GM19467 (cell line): Measurements from ENCODE around the gene EIF2AK2.
A peak's percentile ranks its signal among the peaks of the same experiment; 100 is the strongest.
"Not testable (repeated sequence)": the region's sequence is repeated elsewhere in the genome, so short reads cannot be mapped to it uniquely, and the experiment has no call there.

Experiments
- ATAC-seq: cut with Tn5 transposase; IDR thresholded peaks from one replicate; pipeline ENCODE4 v1.9.1; 2021; ENCODE audit warnings: mild to moderate bottlenecking, moderate library complexity; ENCODE audit not compliant: unreplicated experiment

Gene EIF2AK2

DNA sequence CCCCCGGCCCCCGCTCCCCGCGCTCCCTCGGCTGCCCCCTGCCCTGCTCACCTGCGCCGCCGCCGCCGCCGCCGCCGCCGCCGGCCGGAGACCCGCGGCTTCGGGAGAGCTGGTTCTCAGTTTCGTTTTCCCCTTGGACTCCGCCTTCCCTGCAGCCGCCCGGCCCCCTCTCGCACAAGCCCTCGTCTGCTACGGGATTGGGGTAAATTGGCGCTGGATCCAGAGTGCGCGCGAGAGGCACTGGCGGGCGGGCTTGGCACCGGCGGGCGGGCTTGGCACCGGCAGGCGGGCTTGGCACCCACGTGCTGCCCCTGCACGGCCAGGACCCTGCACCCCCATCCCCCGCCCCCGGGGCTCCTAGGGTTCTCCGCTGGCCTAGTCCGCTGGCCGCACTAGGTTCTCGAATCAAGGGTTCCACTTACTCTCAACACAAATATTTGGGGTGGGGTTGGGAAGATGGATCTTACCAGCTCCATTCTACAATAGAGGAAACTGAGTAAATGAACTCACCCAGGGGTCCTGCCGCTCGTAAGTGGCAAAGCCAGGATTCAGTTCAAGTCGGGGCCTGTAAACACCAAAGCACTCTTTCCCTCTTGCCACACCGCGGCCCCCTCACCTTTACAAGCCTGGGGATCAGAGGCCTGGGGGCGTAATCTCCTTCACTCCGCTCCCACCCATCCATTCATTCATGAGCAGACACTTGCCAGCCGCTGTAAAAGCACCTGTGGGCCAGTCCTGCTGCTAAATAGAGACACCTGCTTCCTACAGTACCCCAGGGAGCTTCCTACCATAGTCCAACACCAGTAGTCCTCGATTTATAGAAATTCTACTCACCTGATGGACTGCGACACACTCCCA is at the start of gene EIF2AK2:
Gene EIF2AK2, minus strand, starts transcription at position 124 of the 858 bp plus-strand sequence. CDS start 9,174 bp downstream, outside the sequence.
- ATAC-seq = peak; percentile 87

GRCh38 chr2:37205689-37206341 is 49.0 kb upstream of the EIF2AK2 start:
- no peak for ATAC-seq

GRCh38 chr2:37205071-37205661 is 48.4 kb upstream of the EIF2AK2 start:
- not testable (repeated sequence) for ATAC-seq

DNA sequence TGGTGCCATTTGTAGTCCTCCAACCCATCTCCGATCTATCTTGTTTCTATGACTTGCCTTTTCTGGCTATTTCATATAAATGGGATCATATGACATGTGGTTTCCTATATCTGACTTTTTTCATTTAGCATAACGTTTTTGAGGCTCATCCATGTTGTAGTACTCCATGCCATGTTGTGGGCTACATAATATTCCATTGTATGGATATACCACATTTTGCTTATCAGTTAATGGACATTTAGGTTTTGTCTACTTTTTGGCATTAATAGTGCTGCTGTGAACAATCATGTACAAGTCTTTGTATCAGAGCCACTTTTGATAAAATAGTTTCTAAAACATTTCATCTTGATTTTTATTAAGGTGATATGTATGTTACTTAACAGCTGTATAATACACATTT is 46.9 kb upstream of the EIF2AK2 start:
- ATAC-seq = no peak

GRCh38 chr2:37201766-37202165 is 45.0 kb upstream of the EIF2AK2 start:
- no peak for ATAC-seq

DNA sequence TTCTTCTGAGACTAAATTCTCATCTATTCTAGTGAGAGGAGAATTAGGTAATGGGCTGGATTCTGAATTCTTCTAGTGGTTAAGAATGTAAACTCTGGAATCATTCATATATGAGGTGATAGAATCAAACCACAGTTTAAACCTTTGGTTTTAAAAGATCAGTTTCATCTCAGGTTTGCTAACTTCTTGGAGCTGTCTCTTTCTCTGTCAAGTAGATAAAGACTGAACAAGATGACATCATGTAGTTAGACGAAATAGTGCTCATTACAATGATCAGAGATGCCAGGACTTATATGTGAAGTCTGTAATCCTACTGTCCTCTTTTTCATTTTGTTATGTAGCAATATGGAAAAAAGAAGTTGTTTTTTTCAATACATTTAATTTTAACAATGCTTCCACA is 44.4 kb upstream of the EIF2AK2 start:
- ATAC-seq = no peak

DNA sequence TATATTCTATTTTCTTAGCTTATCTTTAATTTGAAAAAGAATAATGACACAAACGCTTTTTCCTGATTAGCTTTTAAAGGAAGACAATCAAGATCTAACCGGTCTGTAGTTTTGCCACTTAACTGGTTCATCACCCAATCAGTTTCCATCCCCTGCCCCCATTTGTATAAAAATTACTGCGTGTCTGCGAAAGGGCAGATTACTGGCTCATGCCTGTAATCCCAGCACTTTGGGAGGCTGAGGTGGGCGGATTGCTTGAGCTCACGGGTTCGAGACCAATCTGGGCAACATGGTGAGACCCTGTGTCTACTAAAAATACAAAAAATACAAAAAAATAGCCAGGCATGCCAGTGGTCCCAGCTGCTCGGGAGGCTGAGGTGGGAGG is 41.9 kb upstream of the EIF2AK2 start:
- ATAC-seq = no peak

GRCh38 chr2:37196320-37197195 is 39.8 kb upstream of the EIF2AK2 start, which contains the start of gene CEBPZOS:
TSS of gene CEBPZOS (plus strand) at chr2:37196496. CDS start at chr2:37199705, 3,209 bp downstream.
- peak; percentile 74 for ATAC-seq

DNA sequence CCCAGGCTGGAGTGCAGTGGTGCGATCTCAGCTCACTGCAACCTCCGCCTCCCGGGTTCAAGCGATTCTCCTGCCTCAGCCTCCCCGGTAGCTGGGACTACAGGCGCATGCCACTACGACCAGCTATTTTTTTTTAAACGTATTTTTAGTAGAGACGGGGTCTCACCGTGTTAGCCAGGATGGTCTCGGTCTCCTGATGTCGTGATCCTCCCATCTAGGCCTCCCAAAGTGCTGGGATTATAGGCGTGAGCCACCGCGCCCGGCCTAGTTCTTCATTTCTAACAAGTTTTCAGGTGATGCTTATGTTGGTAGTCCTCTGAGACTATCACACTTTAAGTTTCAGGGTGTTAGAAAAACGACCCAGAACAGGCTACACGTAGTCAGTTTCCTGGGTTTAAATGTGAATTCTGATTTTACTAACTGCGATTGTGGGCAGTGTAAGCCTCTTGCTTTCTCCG is 39.1 kb upstream of the EIF2AK2 start:
- not testable (repeated sequence) for ATAC-seq

GRCh38 chr2:37192551-37192950 is 35.8 kb upstream of the EIF2AK2 start:
- no peak for ATAC-seq

DNA sequence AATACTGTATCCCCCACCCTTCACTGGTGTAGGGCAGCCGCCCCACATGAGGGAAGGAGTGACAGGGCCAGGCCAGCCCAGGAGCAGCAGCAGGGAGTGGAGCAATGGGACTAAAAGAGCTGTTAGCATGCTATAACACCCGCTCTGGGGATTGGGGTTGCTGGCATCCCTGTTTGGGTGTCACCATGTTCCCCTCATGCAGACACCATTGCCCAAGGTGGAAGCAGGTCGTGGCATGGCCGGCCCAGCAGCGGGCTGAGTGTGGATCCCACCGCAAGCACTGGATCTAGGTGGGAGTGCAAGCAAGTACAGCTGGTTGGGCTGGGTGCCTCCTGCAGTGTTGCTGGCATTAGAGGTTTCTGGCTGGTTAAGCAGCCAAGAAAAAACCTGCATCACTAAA is 35.0 kb upstream of the EIF2AK2 start:
- no peak for ATAC-seq

GRCh38 chr2:37191253-37191652 is 34.5 kb upstream of the EIF2AK2 start:
- ATAC-seq = no peak

GRCh38 chr2:37190290-37190689 is 33.5 kb upstream of the EIF2AK2 start:
- no peak for ATAC-seq

DNA sequence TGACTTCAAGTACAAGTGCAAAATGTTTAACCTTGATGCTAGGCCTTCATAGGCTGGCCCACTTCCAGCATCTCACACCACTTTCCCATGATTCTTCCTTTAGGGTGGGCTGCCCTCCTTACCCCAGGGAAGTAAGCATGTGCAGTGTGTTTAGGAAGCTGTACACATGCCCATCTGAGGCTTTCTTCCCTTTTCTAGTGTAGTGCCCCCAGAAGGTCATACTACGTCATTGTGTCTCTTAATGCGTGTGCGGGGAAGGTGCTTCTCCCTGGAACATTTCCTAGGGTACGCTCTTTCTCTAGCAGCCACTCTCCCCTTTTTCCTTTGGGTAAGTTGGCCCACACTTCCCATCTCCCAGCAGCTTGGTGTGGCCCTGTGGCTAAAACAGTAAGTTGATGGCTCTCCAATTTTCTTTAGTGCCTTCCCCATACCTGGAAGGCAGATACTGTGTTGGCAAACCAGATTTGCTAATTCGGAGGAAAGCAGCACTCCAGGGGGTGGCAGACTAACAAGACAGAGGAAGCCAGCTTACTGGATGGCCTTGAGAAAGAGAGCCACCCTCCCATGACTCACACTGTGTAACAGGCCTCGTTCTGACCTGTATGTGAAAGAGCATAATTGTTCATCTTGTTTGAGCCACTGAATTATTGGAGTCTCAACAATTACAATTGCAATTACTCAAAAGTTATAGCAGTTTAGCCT is 32.8 kb upstream of the EIF2AK2 start:
- no peak for ATAC-seq

DNA sequence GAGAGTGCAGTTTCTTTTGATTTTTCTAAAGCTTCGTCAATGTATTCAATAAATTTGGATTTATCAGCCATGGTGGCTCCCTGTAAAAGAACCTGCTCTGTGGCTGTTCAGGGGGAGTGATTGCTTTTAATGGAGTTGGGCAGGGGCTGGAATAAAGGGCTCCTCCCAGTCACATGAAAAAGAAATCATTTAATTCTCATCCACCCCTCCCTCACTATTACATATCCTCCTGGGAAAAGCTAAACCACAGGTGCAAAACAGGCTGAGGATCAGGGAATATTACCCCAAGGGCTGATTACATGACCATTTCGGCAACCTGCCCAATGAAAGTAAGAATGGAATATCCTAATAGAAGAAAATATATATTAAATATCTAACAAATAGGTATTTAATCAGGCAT is 31.8 kb upstream of the EIF2AK2 start, which contains the start of gene SULT6B1:
Gene SULT6B1, minus strand, starts transcription at position 101 of the 400 bp plus-strand sequence. Its CDS starts 30 bp downstream, at position 71.
- ATAC-seq = no peak

GRCh38 chr2:37181726-37182684 is 25.2 kb upstream of the EIF2AK2 start:
- ATAC-seq = no peak

GRCh38 chr2:37180640-37181039 is 23.9 kb upstream of the EIF2AK2 start:
- no peak for ATAC-seq

- ATAC-seq = no peak
Observed at GRCh38 chr2:37180006-37180639, 23.3 kb upstream of the EIF2AK2 start.
